GM12801 (cell line): ENCODE results near the gene CDK5.

Source experiments
- TF ChIP-seq, protein P1 (sequence below): IDR thresholded peaks from one replicate; pipeline ENCODE4 v1.5.1; 2011; ENCODE audit warnings: control low read depth; ENCODE audit not compliant: insufficient read length; ENCODE audit errors: extremely low read depth

The CDK5 gene

DNA sequence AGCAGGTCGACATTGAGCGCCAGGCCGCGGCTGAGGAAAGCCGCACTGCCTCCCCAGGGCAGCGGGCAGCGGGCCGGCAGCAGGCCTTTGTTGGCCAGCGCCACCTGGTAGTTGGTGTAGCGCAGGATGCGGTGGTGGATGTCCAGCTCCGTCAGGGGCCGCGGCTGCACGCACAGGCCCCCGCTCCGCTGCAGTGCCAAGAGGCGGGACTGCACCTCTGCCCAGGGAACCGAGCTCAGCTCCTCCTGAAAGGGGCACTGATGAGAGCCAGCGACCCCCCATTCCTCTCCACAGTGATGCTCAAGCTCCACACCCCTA is 38.6 kb downstream of the CDK5 start:
- TF ChIP-seq, protein P1, sequence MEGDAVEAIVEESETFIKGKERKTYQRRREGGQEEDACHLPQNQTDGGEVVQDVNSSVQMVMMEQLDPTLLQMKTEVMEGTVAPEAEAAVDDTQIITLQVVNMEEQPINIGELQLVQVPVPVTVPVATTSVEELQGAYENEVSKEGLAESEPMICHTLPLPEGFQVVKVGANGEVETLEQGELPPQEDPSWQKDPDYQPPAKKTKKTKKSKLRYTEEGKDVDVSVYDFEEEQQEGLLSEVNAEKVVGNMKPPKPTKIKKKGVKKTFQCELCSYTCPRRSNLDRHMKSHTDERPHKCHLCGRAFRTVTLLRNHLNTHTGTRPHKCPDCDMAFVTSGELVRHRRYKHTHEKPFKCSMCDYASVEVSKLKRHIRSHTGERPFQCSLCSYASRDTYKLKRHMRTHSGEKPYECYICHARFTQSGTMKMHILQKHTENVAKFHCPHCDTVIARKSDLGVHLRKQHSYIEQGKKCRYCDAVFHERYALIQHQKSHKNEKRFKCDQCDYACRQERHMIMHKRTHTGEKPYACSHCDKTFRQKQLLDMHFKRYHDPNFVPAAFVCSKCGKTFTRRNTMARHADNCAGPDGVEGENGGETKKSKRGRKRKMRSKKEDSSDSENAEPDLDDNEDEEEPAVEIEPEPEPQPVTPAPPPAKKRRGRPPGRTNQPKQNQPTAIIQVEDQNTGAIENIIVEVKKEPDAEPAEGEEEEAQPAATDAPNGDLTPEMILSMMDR, result no peak

DNA sequence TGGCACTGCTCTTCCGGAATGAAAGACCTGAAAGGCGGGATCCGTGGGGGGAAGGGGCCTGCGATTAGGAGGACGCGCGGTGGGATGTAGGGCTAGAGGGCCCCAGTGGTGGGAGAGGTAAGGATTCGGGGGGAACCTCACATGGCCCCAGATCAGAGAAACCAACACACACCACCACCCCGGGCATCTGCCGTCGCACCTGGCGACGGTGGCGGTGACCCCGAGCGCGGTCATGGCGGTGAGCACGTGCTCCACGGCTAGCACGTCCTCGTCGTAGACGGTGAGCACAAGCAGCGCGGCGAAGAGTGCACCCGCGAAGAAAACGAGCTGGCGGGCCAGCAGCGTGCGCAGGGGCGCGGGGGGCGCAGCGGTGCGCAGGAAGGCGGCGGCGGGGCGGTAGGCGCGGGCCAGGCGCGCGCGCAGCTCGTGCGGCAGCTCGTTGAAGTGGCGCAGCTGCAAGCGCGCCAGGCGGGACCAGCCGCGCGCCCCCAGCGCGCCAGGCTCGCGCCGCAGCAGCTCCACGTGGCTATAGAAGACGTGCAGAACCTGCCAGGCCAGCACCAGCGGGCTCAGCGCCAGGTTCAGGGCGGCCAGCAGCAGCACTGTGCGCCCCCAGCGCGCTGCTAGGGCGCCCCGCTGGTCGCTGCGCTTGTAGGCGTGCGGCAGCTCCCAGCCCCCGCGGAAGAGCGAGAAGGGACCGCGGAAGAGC is 39.1 kb downstream of the CDK5 start:
- TF ChIP-seq, protein P1, result no peak

DNA sequence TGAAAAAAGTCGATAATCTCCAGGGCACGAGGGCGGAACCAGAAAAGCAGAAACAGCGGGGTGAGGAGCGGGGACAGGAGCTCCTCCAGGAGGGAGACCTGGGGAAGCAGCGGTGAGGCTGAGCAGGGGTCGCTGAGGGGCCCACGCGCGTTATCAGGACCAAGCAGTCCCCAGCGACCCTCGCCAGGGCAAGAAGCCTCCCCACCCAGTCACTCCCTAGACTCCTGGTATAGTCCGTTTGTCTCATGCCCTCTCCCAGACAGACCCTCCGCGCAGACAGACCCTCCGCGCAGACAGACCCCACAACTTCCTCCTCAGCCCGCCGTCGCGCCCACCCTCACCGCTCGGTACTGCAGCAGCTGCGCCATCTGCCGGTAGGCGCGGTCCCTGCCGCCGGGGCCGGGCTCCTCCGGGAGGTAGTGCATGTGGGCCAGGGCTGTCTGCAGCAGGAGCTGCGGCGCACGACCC is 39.7 kb downstream of the CDK5 start:
- TF ChIP-seq, protein P1, result no peak

- TF ChIP-seq, protein P1, result no peak
These were observed 40.2 kb downstream of the CDK5 start for GRCh38 chr7:151017370-151017952.

DNA sequence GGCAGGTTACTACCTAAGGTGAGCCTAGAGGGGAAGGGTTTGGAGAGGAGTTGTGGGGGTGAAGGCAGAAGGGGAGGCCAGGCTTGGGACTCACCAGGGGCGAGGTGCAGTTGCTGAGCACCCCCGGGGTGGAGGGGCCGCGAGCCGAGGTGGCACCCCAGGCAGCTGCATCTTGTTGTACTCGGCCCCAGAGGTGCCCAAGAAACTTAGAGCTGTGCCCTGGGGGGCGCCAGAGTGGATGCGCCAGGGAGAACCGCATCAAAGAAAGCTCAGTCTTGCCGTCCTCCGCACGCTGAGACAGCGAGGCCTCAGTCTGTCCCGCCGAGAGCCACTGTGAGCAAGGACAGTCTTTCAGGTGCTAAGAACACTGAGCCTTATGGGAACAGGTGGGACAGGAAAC is 40.8 kb downstream of the CDK5 start:
- TF ChIP-seq, protein P1, result no peak

- TF ChIP-seq, protein P1, result no peak
These were observed 41.2 kb downstream of the CDK5 start for GRCh38 chr7:151016505-151016904.

GRCh38 chr7:151015967-151016366 is 41.7 kb downstream of the CDK5 start:
- TF ChIP-seq, protein P1, result no peak
